Occipital lobe (tissue), 2 donors: ENCODE results near the gene RNF13. TPM values are rescaled to one million over a fixed set of nuclear protein-coding genes. Genes with fewer than 3 reads are reported as not detected.
"Not testable (repeated sequence)": the region's sequence is repeated elsewhere in the genome, so short reads cannot be mapped to it uniquely, and the experiment has no call there.

Experiments used
- DNase-seq: peaks from one replicate; lab custom pipeline; 2025; lab: John Stamatoyannopoulos, UW
- total RNA-seq: library from RNA; depleted of rRNA; stranded (reverse); fragments of >200 nt; gene quantifications from one replicate; pipeline ENCODE4 v1.2.3, GENCODE V29; 2014

RNF13 gene
- total RNA-seq, 1 donor from 2014 or later: 108 TPM

- no peak for DNase-seq
These were observed 11.8 kb upstream of the RNF13 start for GRCh38 chr3:149801195-149801594.

- no peak for DNase-seq
These were observed 11.4 kb upstream of the RNF13 start for GRCh38 chr3:149801639-149802038.

- no peak for DNase-seq
These were observed 6.7 kb upstream of the RNF13 start for GRCh38 chr3:149806171-149806778.

GRCh38 chr3:149808209-149808829 lies 4.7 kb upstream of the RNF13 start:
- peak; percentile 65 for DNase-seq

GRCh38 chr3:149809699-149810098 lies 3.3 kb upstream of the RNF13 start:
- no peak for DNase-seq

GRCh38 chr3:149810846-149811245 lies 2.2 kb upstream of the RNF13 start:
- no peak for DNase-seq

GRCh38 chr3:149812165-149812605 lies 830 bp upstream of the RNF13 start:
- no peak for DNase-seq

- DNase-seq: peak; percentile 11
These were observed 609 bp downstream of the RNF13 start for GRCh38 chr3:149813367-149814281.

GRCh38 chr3:149815321-149815720 lies 2.3 kb downstream of the RNF13 start:
- no peak for DNase-seq

GRCh38 chr3:149815728-149816127 lies 2.7 kb downstream of the RNF13 start:
- no peak for DNase-seq

- DNase-seq: no peak
These were observed 3.3 kb downstream of the RNF13 start for GRCh38 chr3:149816311-149816710.

- DNase-seq: no peak
These were observed 4.0 kb downstream of the RNF13 start for GRCh38 chr3:149816986-149817385.

- no peak for DNase-seq
These were observed 6.4 kb downstream of the RNF13 start for GRCh38 chr3:149819432-149819831.

- DNase-seq: no peak
These were observed 7.2 kb downstream of the RNF13 start for GRCh38 chr3:149820183-149820582.

GRCh38 chr3:149826636-149827035 lies 13.6 kb downstream of the RNF13 start:
- no peak for DNase-seq

GRCh38 chr3:149828390-149828789 lies 15.4 kb downstream of the RNF13 start:
- no peak for DNase-seq

- DNase-seq: not testable (repeated sequence)
These were observed 16.6 kb downstream of the RNF13 start for GRCh38 chr3:149829631-149830030.

GRCh38 chr3:149830902-149831301 lies 17.9 kb downstream of the RNF13 start:
- DNase-seq: no peak

- DNase-seq: no peak
These were observed 18.3 kb downstream of the RNF13 start for GRCh38 chr3:149831321-149831720.

GRCh38 chr3:149832086-149832485 lies 19.1 kb downstream of the RNF13 start:
- DNase-seq: no peak

- no peak for DNase-seq
These were observed 20.2 kb downstream of the RNF13 start for GRCh38 chr3:149833241-149833640.

- DNase-seq: not testable (repeated sequence)
These were observed 25.5 kb downstream of the RNF13 start for GRCh38 chr3:149838491-149838890.
